Calu3 (cell line): ENCODE measurements around the gene KCNN4. TPM values are rescaled to one million over a fixed set of nuclear protein-coding genes. Genes with fewer than 3 reads are reported as not detected.
A peak's percentile ranks its signal among the peaks of the same experiment; 100 is the strongest.
"Not testable (repeated sequence)": the region's sequence is repeated elsewhere in the genome, so short reads cannot be mapped to it uniquely, and the experiment has no call there.

Experiments
- Bru-seq: library from RNA; stranded (reverse); fragments of 400-500 nt; gene quantifications from one replicate; lab custom pipeline; 2021; lab: Mats Ljungman, UMichigan
- BruChase-seq, 2 experiments: library from RNA; stranded (reverse); fragments of 400-500 nt; gene quantifications; one replicate each; lab custom pipeline; 2021; lab: Mats Ljungman, UMichigan
- BruUV-seq: library from RNA; stranded (reverse); fragments of 400-500 nt; replicated peaks from 2 replicates; lab custom pipeline; 2021; lab: Mats Ljungman, UMichigan
- CTCF ChIA-PET: fragments of 300-600 bp; sonication (Branson Sonifier 250); formaldehyde crosslinking; loops from one replicate; lab custom pipeline; 2022; ENCODE audit warnings: antibody characterized with exemption; lab: Charles Lee
- DNase-seq: peaks from one replicate; pipeline ENCODE4 v3.0.0; 2022
- H3K27ac Mint-ChIP-seq: one replicate; pipeline ENCODE4 v1.8.0; 2022; ENCODE audit warnings: mixed read lengths; ENCODE audit not compliant: unreplicated experiment
- H3K27me3 Mint-ChIP-seq: one replicate; pipeline ENCODE4 v1.8.0; 2022; ENCODE audit warnings: mixed read lengths; ENCODE audit not compliant: unreplicated experiment
- H3K36me3 Mint-ChIP-seq: one replicate; pipeline ENCODE4 v1.8.0; 2022; ENCODE audit warnings: mild to moderate bottlenecking, moderate library complexity, mixed read lengths; ENCODE audit not compliant: insufficient read depth, unreplicated experiment
- H3K4me1 Mint-ChIP-seq: one replicate; pipeline ENCODE4 v1.8.0; 2022; ENCODE audit warnings: mild to moderate bottlenecking, low read depth, mixed read lengths; ENCODE audit not compliant: unreplicated experiment
- H3K4me3 Mint-ChIP-seq: one replicate; pipeline ENCODE4 v1.8.0; 2022; ENCODE audit warnings: mild to moderate bottlenecking, low read depth, moderate library complexity, mixed read lengths; ENCODE audit not compliant: unreplicated experiment
- H3K9me3 Mint-ChIP-seq: one replicate; pipeline ENCODE4 v1.8.0; 2022; ENCODE audit warnings: low read depth, mixed read lengths; ENCODE audit not compliant: unreplicated experiment
- intact Hi-C: fragments of 100-400 bp; cut with micrococcal nuclease; formaldehyde crosslinking; loops from one replicate; pipeline ENCODE4 v1.10.0; 2022; ENCODE audit not compliant: unreplicated experiment
- long read RNA-seq: library from polyadenylated mRNA; stranded (forward); transcript quantifications from one replicate; pipeline ENCODE4 v2.0.0, GENCODE V29; 2022
- total RNA-seq: library from RNA; stranded (reverse); gene quantifications from 2 replicates; pipeline ENCODE4 v1.2.3, GENCODE V29; 2022
- TF ChIP-seq, protein P1 (sequence below): fragments of 200-600 bp; IDR thresholded peaks from one replicate; pipeline ENCODE4 v1.8.0; 2022; ENCODE audit warnings: antibody characterized with exemption; ENCODE audit not compliant: unreplicated experiment

KCNN4 gene
- total RNA-seq (147 and 152 TPM in 2 replicates), Bru-seq, nascent RNA (percentile 85 among the genes with signal in this experiment), BruChase-seq, experiment 1, labeled RNA remaining after a 6-hour chase (percentile 84 among the genes with signal in this experiment), BruChase-seq, experiment 2, labeled RNA remaining after a 2-hour chase (percentile 86 among the genes with signal in this experiment)
- long read RNA-seq, transcript KCNN4-211 (9 exons, 1,956 nt) = major isoform, 115 of 193 reads
- long read RNA-seq, partial matches to known transcripts = 26 of 193 reads
- long read RNA-seq, other reads (novel, unspliced or antisense) = 52 of 193 reads

DNA sequence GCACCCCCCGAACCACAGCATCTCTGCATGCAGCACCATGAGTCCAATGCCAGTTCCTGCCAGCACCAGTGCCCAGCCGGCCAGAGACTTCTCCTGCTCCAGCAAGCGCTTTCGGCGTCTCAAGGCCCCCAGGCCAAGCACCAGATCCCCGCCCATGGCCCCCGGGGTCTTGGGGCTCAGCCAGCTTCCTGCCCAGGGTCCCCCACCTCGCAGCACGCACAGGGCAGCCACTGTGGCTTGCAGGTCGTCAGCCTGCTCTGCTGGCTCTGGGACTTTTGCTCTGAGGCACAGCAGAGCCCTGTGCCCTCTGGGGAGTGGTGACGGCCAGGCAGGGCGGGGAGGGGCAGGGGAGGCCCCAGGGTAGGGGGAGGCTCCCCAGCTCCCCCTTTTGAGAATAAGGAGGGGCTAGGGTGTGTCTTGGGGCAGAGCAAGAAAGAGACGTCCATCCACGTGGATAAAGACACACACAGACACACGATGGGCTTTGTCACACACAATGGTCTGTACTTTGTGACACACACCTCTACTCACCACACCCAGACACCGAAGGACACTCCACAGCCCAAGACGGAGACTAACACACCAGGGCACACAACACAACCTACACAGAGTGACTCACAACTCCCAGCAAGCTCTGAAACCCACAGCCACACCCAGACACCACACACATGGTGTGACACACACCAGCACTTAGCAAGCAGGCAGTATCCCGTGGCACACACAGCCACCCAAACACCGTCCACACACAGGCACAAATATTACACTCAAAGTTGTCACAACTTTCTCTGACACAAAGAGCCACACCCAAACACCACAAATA, at the start of gene KCNN4:
KCNN4 (minus strand) TSS at position 268 of the 820 bp plus-strand sequence; CDS start at position 156, 112 bp downstream.
- CTCF ChIA-PET = interaction anchor here (0.5 to 2.1 kb wide), 8 partner anchors 14 to 225 kb away, joined by 3 to 5 read pairs (median 3); partner anchors contain the start of gene ZNF45
- intact Hi-C loops = no loop called here
- TF ChIP-seq, protein P1, sequence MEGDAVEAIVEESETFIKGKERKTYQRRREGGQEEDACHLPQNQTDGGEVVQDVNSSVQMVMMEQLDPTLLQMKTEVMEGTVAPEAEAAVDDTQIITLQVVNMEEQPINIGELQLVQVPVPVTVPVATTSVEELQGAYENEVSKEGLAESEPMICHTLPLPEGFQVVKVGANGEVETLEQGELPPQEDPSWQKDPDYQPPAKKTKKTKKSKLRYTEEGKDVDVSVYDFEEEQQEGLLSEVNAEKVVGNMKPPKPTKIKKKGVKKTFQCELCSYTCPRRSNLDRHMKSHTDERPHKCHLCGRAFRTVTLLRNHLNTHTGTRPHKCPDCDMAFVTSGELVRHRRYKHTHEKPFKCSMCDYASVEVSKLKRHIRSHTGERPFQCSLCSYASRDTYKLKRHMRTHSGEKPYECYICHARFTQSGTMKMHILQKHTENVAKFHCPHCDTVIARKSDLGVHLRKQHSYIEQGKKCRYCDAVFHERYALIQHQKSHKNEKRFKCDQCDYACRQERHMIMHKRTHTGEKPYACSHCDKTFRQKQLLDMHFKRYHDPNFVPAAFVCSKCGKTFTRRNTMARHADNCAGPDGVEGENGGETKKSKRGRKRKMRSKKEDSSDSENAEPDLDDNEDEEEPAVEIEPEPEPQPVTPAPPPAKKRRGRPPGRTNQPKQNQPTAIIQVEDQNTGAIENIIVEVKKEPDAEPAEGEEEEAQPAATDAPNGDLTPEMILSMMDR = no peak
- no TSS peak for BruUV-seq
- peak within 1 kb of the TSS; percentile 98 for H3K27ac Mint-ChIP-seq
- DNase-seq = peak; percentile 79
- H3K36me3 Mint-ChIP-seq = peaks cover 73% of the 10 kb centered on the region
- H3K4me1 Mint-ChIP-seq = peaks cover 93% of the 10 kb centered on the region
- H3K9me3 Mint-ChIP-seq = peaks cover 2% of the 10 kb centered on the region
- H3K4me3 Mint-ChIP-seq = peak within 1 kb of the TSS; percentile 77
- H3K27me3 Mint-ChIP-seq = no peaks in the 10 kb centered on the region

GRCh38 chr19:43826787-43827754, 46.3 kb upstream of the KCNN4 start, which contains the start of gene ZNF283:
ZNF283 (plus strand) TSS chr19:43827321; CDS start chr19:43833505, 6,184 bp downstream.
- Mint-ChIP-seq H3K27me3 (no peaks in the 10 kb centered on the region), H3K4me1 (peaks cover 20% of the 10 kb centered on the region), H3K9me3 (peaks cover 11% of the 10 kb centered on the region), H3K4me3 (peak within 1 kb of the TSS; percentile 92), H3K27ac (peak within 1 kb of the TSS; percentile 70), H3K36me3 (peaks cover 39% of the 10 kb centered on the region)
- peak; percentile 95 for DNase-seq
- BruUV-seq = no TSS peak
- intact Hi-C loops = loop anchor here (10.0 kb wide), 1 partner anchor 108 kb away; the partner anchor contains the start of gene ZNF45
- TF ChIP-seq, protein P1 = no peak
- CTCF ChIA-PET = interaction anchor here (0.6 to 1.2 kb wide), 6 partner anchors 14 to 397 kb away, joined by 3 to 13 read pairs (median 4); partner anchors contain the start of gene ZNF226

- peaks cover 32% of the 10 kb centered on the region for H3K36me3 Mint-ChIP-seq
- H3K4me3 Mint-ChIP-seq, CTCF ChIA-PET, H3K27ac Mint-ChIP-seq, H3K9me3 Mint-ChIP-seq, BruUV-seq, DNase-seq, H3K27me3 Mint-ChIP-seq: not testable (repeated sequence)
- H3K4me1 Mint-ChIP-seq = peaks cover 33% of the 10 kb centered on the region
- intact Hi-C loops = loop anchor here (10.0 kb wide), 1 partner anchor 110 kb away; the partner anchor contains the start of gene ZNF45
These were observed 43.8 kb upstream of the KCNN4 start for GRCh38 chr19:43824572-43824971.

DNA sequence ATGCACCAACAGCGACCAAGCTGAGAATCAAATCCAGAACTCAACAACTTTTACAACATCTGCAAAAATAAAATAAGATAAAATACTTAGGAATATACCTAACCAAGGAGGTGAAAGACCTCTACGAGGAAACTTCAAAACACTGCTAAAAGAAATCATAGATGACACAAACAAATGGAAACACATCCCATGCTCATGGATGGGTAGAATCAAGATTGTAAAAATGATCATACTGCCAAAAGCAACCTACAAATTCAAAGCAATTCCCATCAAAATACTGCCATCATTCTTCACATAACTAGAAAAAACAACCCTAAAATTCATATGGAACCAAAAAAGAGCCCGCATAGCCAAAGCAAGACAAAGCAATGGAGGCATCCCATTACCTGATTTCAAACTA, 43.1 kb upstream of the KCNN4 start:
- peaks cover 27% of the 10 kb centered on the region for H3K36me3 Mint-ChIP-seq
- CTCF ChIA-PET = interaction anchor here (0.6 to 0.7 kb wide), 3 partner anchors 112 to 337 kb away, joined by 3 to 11 read pairs (median 4); no protein-coding TSS in a partner anchor
- H3K9me3 Mint-ChIP-seq = peaks cover 10% of the 10 kb centered on the region
- H3K4me3 Mint-ChIP-seq, H3K27me3 Mint-ChIP-seq, H3K27ac Mint-ChIP-seq, DNase-seq, BruUV-seq: not testable (repeated sequence)
- H3K4me1 Mint-ChIP-seq = peaks cover 33% of the 10 kb centered on the region
- intact Hi-C loops = loop anchor here (10.0 kb wide), 1 partner anchor 111 kb away; the partner anchor contains the start of gene ZNF45
